Activated CD8-positive, alpha-beta memory T cell treated with anti-CD3 and anti-CD28 coated beads, Interleukin-2, amount 10 ng/mL, durations not matched to agents 7 days and 5 days (primary cell): ENCODE data around the gene SLIT3. TPM values are rescaled to one million over a fixed set of nuclear protein-coding genes. Genes with fewer than 3 reads are reported as not detected.

Experiments used
- ATAC-seq: fragments of 150-1000 bp; cut with Tn5 transposase; one replicate; pipeline ENCODE4 v1.10.0; 2021; ENCODE audit warnings: moderate library complexity
- CTCF ChIA-PET: fragments of 350-600 bp; sonication (Branson Sonifier 250); formaldehyde crosslinking; loops from one replicate; lab custom pipeline; 2021; ENCODE audit warnings: antibody characterized with exemption; lab: Charles Lee
- DNase-seq: peaks from one replicate; pipeline ENCODE4 v3.0.0-alpha.2; 2020
- H3K27ac Mint-ChIP-seq: one replicate; pipeline ENCODE4 v1.8.0; 2021; ENCODE audit warnings: mild to moderate bottlenecking, mixed read lengths
- H3K27me3 Mint-ChIP-seq: one replicate; pipeline ENCODE4 v1.8.0; 2021; ENCODE audit warnings: mixed read lengths
- H3K36me3 Mint-ChIP-seq: one replicate; pipeline ENCODE4 v1.8.0; 2021; ENCODE audit warnings: mild to moderate bottlenecking, mixed read lengths
- H3K4me1 Mint-ChIP-seq: one replicate; pipeline ENCODE4 v1.8.0; 2021; ENCODE audit warnings: mixed read lengths
- H3K4me3 Mint-ChIP-seq: one replicate; pipeline ENCODE4 v1.8.0; 2021; ENCODE audit warnings: mild to moderate bottlenecking, moderate library complexity, mixed read lengths
- H3K9me3 Mint-ChIP-seq: one replicate; pipeline ENCODE4 v1.8.0; 2022; ENCODE audit warnings: low read depth, mixed read lengths
- total RNA-seq, 2 experiments: library from RNA; stranded (reverse); gene quantifications; one replicate each; pipeline ENCODE4 v1.2.3, GENCODE V29; 2021

Gene SLIT3
- total RNA-seq, 2 experiments from 2014 or later: 0.09 TPM; not detected in 1

- no peaks in the 10 kb centered on the region for H3K36me3 Mint-ChIP-seq
- H3K4me3 Mint-ChIP-seq: no peak overlapping the region
- DNase-seq (no peak), ATAC-seq (no peak)
- H3K9me3 Mint-ChIP-seq: no peaks in the 10 kb centered on the region
- peaks cover 10% of the 10 kb centered on the region for H3K27me3 Mint-ChIP-seq
- no peaks in the 10 kb centered on the region for H3K4me1 Mint-ChIP-seq
- CTCF ChIA-PET: interaction anchor here (2.0 kb wide), 1 partner anchor 23 kb away, joined by 5 read pairs; no protein-coding TSS in a partner anchor
- H3K27ac Mint-ChIP-seq: no peak overlapping the region
These were observed 332.9 kb downstream of the SLIT3 start for GRCh38 chr5:168967882-168968620.

GRCh38 chr5:168965638-168966037, 335.3 kb downstream of the SLIT3 start:
- CTCF ChIA-PET: interaction anchor here (1.1 kb wide), 1 partner anchor 21 kb away, joined by 3 read pairs; no protein-coding TSS in a partner anchor
- no peak overlapping the region for H3K27ac Mint-ChIP-seq

GRCh38 chr5:168964182-168964581, 336.8 kb downstream of the SLIT3 start:
- H3K4me3 Mint-ChIP-seq: no peak overlapping the region
- no peaks in the 10 kb centered on the region for H3K36me3 Mint-ChIP-seq
- H3K27ac Mint-ChIP-seq: no peak overlapping the region
- CTCF ChIA-PET: no interaction called here
- ATAC-seq (no peak), DNase-seq (no peak)
- no peaks in the 10 kb centered on the region for H3K9me3 Mint-ChIP-seq
- peaks cover 6% of the 10 kb centered on the region for H3K27me3 Mint-ChIP-seq
- peaks cover 3% of the 10 kb centered on the region for H3K4me1 Mint-ChIP-seq

More at GRCh38 chr5:168965638-168966037, 335.3 kb downstream of the SLIT3 start:
- no peak for ATAC-seq
- no peak overlapping the region for H3K4me3 Mint-ChIP-seq
- no peaks in the 10 kb centered on the region for H3K36me3 Mint-ChIP-seq
- DNase-seq: no peak
- H3K4me1 Mint-ChIP-seq: no peaks in the 10 kb centered on the region
- no peaks in the 10 kb centered on the region for H3K9me3 Mint-ChIP-seq
- peaks cover 6% of the 10 kb centered on the region for H3K27me3 Mint-ChIP-seq

- Mint-ChIP-seq H3K27ac (no peak overlapping the region), H3K4me1 (peaks cover 3% of the 10 kb centered on the region), H3K36me3 (no peaks in the 10 kb centered on the region), H3K27me3 (peaks cover 6% of the 10 kb centered on the region), H3K4me3 (no peak overlapping the region), H3K9me3 (no peaks in the 10 kb centered on the region)
- ATAC-seq (no peak), DNase-seq (no peak)
- CTCF ChIA-PET: no interaction called here
These were observed 338.6 kb downstream of the SLIT3 start for GRCh38 chr5:168962306-168962705.

- no peaks in the 10 kb centered on the region for H3K36me3 Mint-ChIP-seq
- H3K27ac Mint-ChIP-seq: no peak overlapping the region
- ATAC-seq: no peak
- peaks cover 3% of the 10 kb centered on the region for H3K4me1 Mint-ChIP-seq
- H3K27me3 Mint-ChIP-seq: peaks cover 6% of the 10 kb centered on the region
- H3K4me3 Mint-ChIP-seq: no peak overlapping the region
- CTCF ChIA-PET: no interaction called here
- DNase-seq: no peak
- H3K9me3 Mint-ChIP-seq: no peaks in the 10 kb centered on the region
These were observed 339.3 kb downstream of the SLIT3 start for GRCh38 chr5:168961681-168962080.

- DNase-seq (no peak), ATAC-seq (no peak)
- Mint-ChIP-seq H3K9me3 (no peaks in the 10 kb centered on the region), H3K4me3 (no peak overlapping the region), H3K27me3 (peaks cover 6% of the 10 kb centered on the region), H3K27ac (no peak overlapping the region), H3K36me3 (no peaks in the 10 kb centered on the region), H3K4me1 (peaks cover 3% of the 10 kb centered on the region)
- CTCF ChIA-PET: interaction anchor here (1.5 kb wide), 1 partner anchor 27 kb away, joined by 3 read pairs; no protein-coding TSS in a partner anchor
These were observed 340.4 kb downstream of the SLIT3 start for GRCh38 chr5:168960497-168960896.

GRCh38 chr5:168953351-168953750, 347.6 kb downstream of the SLIT3 start:
- Mint-ChIP-seq H3K4me3 (no peak overlapping the region), H3K36me3 (no peaks in the 10 kb centered on the region), H3K9me3 (no peaks in the 10 kb centered on the region), H3K27me3 (no peaks in the 10 kb centered on the region), H3K4me1 (peaks cover 2% of the 10 kb centered on the region), H3K27ac (no peak overlapping the region)
- DNase-seq (no peak), ATAC-seq (no peak)
- CTCF ChIA-PET: no interaction called here

- Mint-ChIP-seq H3K27ac (no peak overlapping the region), H3K36me3 (no peaks in the 10 kb centered on the region), H3K9me3 (no peaks in the 10 kb centered on the region), H3K27me3 (no peaks in the 10 kb centered on the region), H3K4me3 (no peak overlapping the region), H3K4me1 (peaks cover 2% of the 10 kb centered on the region)
- DNase-seq (no peak), ATAC-seq (no peak)
- CTCF ChIA-PET: no interaction called here
These were observed 348.7 kb downstream of the SLIT3 start for GRCh38 chr5:168952196-168952595.

GRCh38 chr5:168951769-168952168, 349.2 kb downstream of the SLIT3 start:
- no peak for DNase-seq
- H3K9me3 Mint-ChIP-seq: no peaks in the 10 kb centered on the region
- CTCF ChIA-PET: no interaction called here
- peaks cover 2% of the 10 kb centered on the region for H3K4me1 Mint-ChIP-seq
- H3K4me3 Mint-ChIP-seq: no peak overlapping the region
- no peak for ATAC-seq
- H3K36me3 Mint-ChIP-seq: no peaks in the 10 kb centered on the region
- no peaks in the 10 kb centered on the region for H3K27me3 Mint-ChIP-seq
- no peak overlapping the region for H3K27ac Mint-ChIP-seq

GRCh38 chr5:168951356-168951755, 349.6 kb downstream of the SLIT3 start:
- no peaks in the 10 kb centered on the region for H3K9me3 Mint-ChIP-seq
- H3K27ac Mint-ChIP-seq: no peak overlapping the region
- H3K4me3 Mint-ChIP-seq: no peak overlapping the region

GRCh38 chr5:168950241-168950951, 350.5 kb downstream of the SLIT3 start:
- H3K9me3 Mint-ChIP-seq: no peaks in the 10 kb centered on the region
- no peak overlapping the region for H3K4me3 Mint-ChIP-seq
- H3K36me3 Mint-ChIP-seq: no peaks in the 10 kb centered on the region
- H3K27me3 Mint-ChIP-seq: no peaks in the 10 kb centered on the region
- CTCF ChIA-PET: no interaction called here
- H3K4me1 Mint-ChIP-seq: peaks cover 2% of the 10 kb centered on the region
- DNase-seq: no peak
- no peak overlapping the region for H3K27ac Mint-ChIP-seq
- ATAC-seq: no peak

More at GRCh38 chr5:168951356-168951755, 349.6 kb downstream of the SLIT3 start:
- Mint-ChIP-seq H3K36me3 (no peaks in the 10 kb centered on the region), H3K27me3 (no peaks in the 10 kb centered on the region), H3K4me1 (peaks cover 2% of the 10 kb centered on the region)
- CTCF ChIA-PET: no interaction called here
- ATAC-seq: no peak
- DNase-seq: no peak

GRCh38 chr5:168948746-168949145, 352.2 kb downstream of the SLIT3 start:
- Mint-ChIP-seq H3K36me3 (no peaks in the 10 kb centered on the region), H3K4me3 (no peak overlapping the region), H3K27me3 (no peaks in the 10 kb centered on the region), H3K27ac (no peak overlapping the region), H3K4me1 (peaks cover 2% of the 10 kb centered on the region), H3K9me3 (no peaks in the 10 kb centered on the region)
- ATAC-seq (no peak), DNase-seq (no peak)
- CTCF ChIA-PET: no interaction called here

- H3K27ac Mint-ChIP-seq: no peak overlapping the region
- no peaks in the 10 kb centered on the region for H3K9me3 Mint-ChIP-seq
- peak; percentile 49 for ATAC-seq
- no peaks in the 10 kb centered on the region for H3K36me3 Mint-ChIP-seq
- CTCF ChIA-PET: no interaction called here
- peak; percentile 46 for DNase-seq
- H3K4me3 Mint-ChIP-seq: no peak overlapping the region
- no peaks in the 10 kb centered on the region for H3K27me3 Mint-ChIP-seq
- H3K4me1 Mint-ChIP-seq: peaks cover 2% of the 10 kb centered on the region
These were observed 353.6 kb downstream of the SLIT3 start for GRCh38 chr5:168947212-168947868.
